Gastroesophageal sphincter (tissue), 3 donors: ENCODE results near the gene CNPY4.

Experiments
- EP300 ChIP-seq: sonication (generic); formaldehyde crosslinking; IDR thresholded peaks from one replicate; pipeline ENCODE4 v1.6.1; 2017; ENCODE audit warnings: antibody characterized with exemption, mild to moderate bottlenecking
- POLR2A ChIP-seq, 2 donors: fragments of 450-650 bp; IDR thresholded peaks; one replicate each; pipeline ENCODE4 v1.6.1; 2017; ENCODE audit warnings: antibody characterized with exemption in 2 of 2, mild to moderate bottlenecking in 2 of 2, moderate library complexity in 1 of 2
- POLR2AphosphoS5 ChIP-seq: sonication (generic); formaldehyde crosslinking; IDR thresholded peaks from one replicate; pipeline ENCODE4 v1.6.1; 2017; ENCODE audit warnings: antibody characterized with exemption
- TF ChIP-seq, protein P1 (sequence below), 4 experiments: fragments of 200-600 bp in 2 of 4; fragments of 450-650 bp in 2 of 4; sonication (generic) in 1 of 4; IDR thresholded peaks; one replicate each; pipeline ENCODE4 v1.5.1; 2017 to 2019; ENCODE audit warnings: antibody characterized with exemption in 4 of 4, mild to moderate bottlenecking in 2 of 4, moderate library complexity in 2 of 4

- TF ChIP-seq, protein P1, sequence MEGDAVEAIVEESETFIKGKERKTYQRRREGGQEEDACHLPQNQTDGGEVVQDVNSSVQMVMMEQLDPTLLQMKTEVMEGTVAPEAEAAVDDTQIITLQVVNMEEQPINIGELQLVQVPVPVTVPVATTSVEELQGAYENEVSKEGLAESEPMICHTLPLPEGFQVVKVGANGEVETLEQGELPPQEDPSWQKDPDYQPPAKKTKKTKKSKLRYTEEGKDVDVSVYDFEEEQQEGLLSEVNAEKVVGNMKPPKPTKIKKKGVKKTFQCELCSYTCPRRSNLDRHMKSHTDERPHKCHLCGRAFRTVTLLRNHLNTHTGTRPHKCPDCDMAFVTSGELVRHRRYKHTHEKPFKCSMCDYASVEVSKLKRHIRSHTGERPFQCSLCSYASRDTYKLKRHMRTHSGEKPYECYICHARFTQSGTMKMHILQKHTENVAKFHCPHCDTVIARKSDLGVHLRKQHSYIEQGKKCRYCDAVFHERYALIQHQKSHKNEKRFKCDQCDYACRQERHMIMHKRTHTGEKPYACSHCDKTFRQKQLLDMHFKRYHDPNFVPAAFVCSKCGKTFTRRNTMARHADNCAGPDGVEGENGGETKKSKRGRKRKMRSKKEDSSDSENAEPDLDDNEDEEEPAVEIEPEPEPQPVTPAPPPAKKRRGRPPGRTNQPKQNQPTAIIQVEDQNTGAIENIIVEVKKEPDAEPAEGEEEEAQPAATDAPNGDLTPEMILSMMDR (IDR thresholded peaks at IDR 0.05), result no peak
- TF ChIP-seq POLR2A (IDR thresholded peaks at IDR 0.05) (no peak), EP300 (no peak), POLR2AphosphoS5 (no peak)
Observed at GRCh38 chr7:100153708-100154535, 34.5 kb downstream of the CNPY4 start.
